CD14-positive monocyte (primary cell): ENCODE measurements around the gene PTK6. TPM values are rescaled to one million over a fixed set of nuclear protein-coding genes. Genes with fewer than 3 reads are reported as not detected.

Experiments used
- DNase-seq, 3 donors: peaks; one replicate each; pipeline ENCODE4 v3.0.0-alpha.2; 2011 to 2022
- H2AFZ ChIP-seq: 2 replicates; pipeline ENCODE4 v1.6.0; 2012; ENCODE audit warnings: mild to moderate bottlenecking, low read depth, low read length, inconsistent platforms; ENCODE audit not compliant: insufficient read depth, poor library complexity, severe bottlenecking
- H3K27ac ChIP-seq, 2 donors: 1 replicate in 1 of 2; 2 replicates in 1 of 2; pipeline ENCODE4 v1.5.1; 2012 to 2013; ENCODE audit warnings: low read length in 2 of 2, control low read depth in 1 of 2, inconsistent platforms in 1 of 2, low read depth in 1 of 2, mild to moderate bottlenecking in 1 of 2
- H3K27me3 ChIP-seq, 2 donors: one replicate each; pipeline versions ENCODE4 v1.6.0 to v1.6.1; 2011 to 2013; ENCODE audit warnings: low read length in 2 of 2; ENCODE audit not compliant: control insufficient read depth in 2 of 2, insufficient read depth in 2 of 2
- H3K36me3 ChIP-seq, 2 donors: replicated peaks in 1 of 2; 1 replicate in 1 of 2; 2 replicates in 1 of 2; pipeline versions ENCODE4 v1.5.1 to v1.6.1; 2012 to 2013; ENCODE audit warnings: low read length in 2 of 2, control low read depth in 1 of 2, inconsistent platforms in 1 of 2, mild to moderate bottlenecking in 1 of 2; ENCODE audit not compliant: insufficient read depth in 2 of 2, control insufficient read depth in 1 of 2
- H3K4me1 ChIP-seq, 2 donors: 1 replicate in 1 of 2; 2 replicates in 1 of 2; pipeline versions ENCODE4 v1.5.1 to v1.6.1; 2012 to 2013; ENCODE audit warnings: low read length in 2 of 2, control low read depth in 1 of 2, inconsistent platforms in 1 of 2, mild to moderate bottlenecking in 1 of 2, moderate library complexity in 1 of 2; ENCODE audit not compliant: insufficient read depth in 2 of 2, control insufficient read depth in 1 of 2
- H3K4me2 ChIP-seq: replicated peaks from 2 replicates; pipeline ENCODE3; 2012; ENCODE audit warnings: low read length, moderate library complexity, mild to moderate bottlenecking; ENCODE audit not compliant: poor library complexity, severe bottlenecking; ENCODE audit errors: extremely low read depth
- H3K4me3 ChIP-seq, 3 experiments: fragments of 200-600 bp in 1 of 3; sonication (generic) in 1 of 3; replicated peaks in 1 of 3; 1 replicate in 2 of 3; 2 replicates in 1 of 3; pipeline ENCODE4 v1.5.1; 2011 to 2013; ENCODE audit warnings: low read length in 3 of 3, mild to moderate bottlenecking in 3 of 3, control low read depth in 2 of 3, low read depth in 2 of 3, inconsistent platforms in 1 of 3, moderate library complexity in 1 of 3
- H3K79me2 ChIP-seq: 2 replicates; pipeline ENCODE4 v1.6.0; 2012; ENCODE audit warnings: mild to moderate bottlenecking, control low read depth, inconsistent platforms, low read length, moderate library complexity; ENCODE audit not compliant: insufficient read depth
- H3K9ac ChIP-seq: 2 replicates; pipeline ENCODE4 v1.6.0; 2017; ENCODE audit warnings: low read length, mild to moderate bottlenecking; ENCODE audit not compliant: insufficient read depth, poor library complexity, severe bottlenecking
- H3K9me3 ChIP-seq, 2 donors: replicated peaks in 1 of 2; 1 replicate in 1 of 2; 2 replicates in 1 of 2; pipeline versions ENCODE4 v1.5.1 to v1.6.1; 2012 to 2013; ENCODE audit warnings: low read length in 2 of 2, control low read depth in 1 of 2; ENCODE audit not compliant: control insufficient read depth in 1 of 2, insufficient read depth in 1 of 2
- H4K20me1 ChIP-seq: 2 replicates; pipeline ENCODE4 v1.6.0; 2012; ENCODE audit warnings: mild to moderate bottlenecking, low read length, control low read depth, moderate library complexity; ENCODE audit not compliant: insufficient read depth
- H3K27ac Mint-ChIP-seq, 7 donors: one replicate each; pipeline ENCODE4 v1.8.0; 2020; ENCODE audit warnings: mild to moderate bottlenecking in 7 of 7, mixed read lengths in 7 of 7, moderate library complexity in 6 of 7, inconsistent platforms in 2 of 7
- H3K27me3 Mint-ChIP-seq, 3 donors: one replicate each; pipeline ENCODE4 v1.8.0; 2021 to 2022; ENCODE audit warnings: low read depth in 3 of 3, mild to moderate bottlenecking in 3 of 3, mixed read lengths in 3 of 3, moderate library complexity in 3 of 3, inconsistent platforms in 1 of 3
- H3K36me3 Mint-ChIP-seq, 2 donors: one replicate each; pipeline ENCODE4 v1.8.0; 2020; ENCODE audit warnings: mixed read lengths in 2 of 2, inconsistent platforms in 1 of 2, mild to moderate bottlenecking in 1 of 2
- H3K4me1 Mint-ChIP-seq: one replicate; pipeline ENCODE4 v1.8.0; 2020; ENCODE audit warnings: mild to moderate bottlenecking, mixed read lengths
- H3K4me3 Mint-ChIP-seq, 2 donors: one replicate each; pipeline ENCODE4 v1.8.0; 2020; ENCODE audit warnings: mild to moderate bottlenecking in 2 of 2, mixed read lengths in 2 of 2, moderate library complexity in 1 of 2
- H3K9me3 Mint-ChIP-seq, 7 donors: one replicate each; pipeline ENCODE4 v1.8.0; 2020 to 2022; ENCODE audit warnings: mixed read lengths in 7 of 7, mild to moderate bottlenecking in 6 of 7, moderate library complexity in 6 of 7, inconsistent platforms in 2 of 7
- WGBS: methylation state at CpG from one replicate; pipeline ENCODE4 v1.1.5; 2013; ENCODE audit warnings: missing lambda C conversion rate; ENCODE audit not compliant: insufficient coverage; 5-methylcytosine and 5-hydroxymethylcytosine counted together
- intact Hi-C, 2 donors: fragments of 100-400 bp; cut with micrococcal nuclease; formaldehyde crosslinking; loops; one replicate each; pipeline versions ENCODE4 v1.15.0 to v1.15.1; 2023
- polyA plus RNA-seq, 3 donors: library from polyadenylated mRNA; depleted of rRNA in 1 of 3; unstranded in 2 of 3; stranded (reverse) in 1 of 3; fragments of 300-500 nt in 2 of 3; fragments of >200 nt in 1 of 3; fragmentation: Illumina TruSeq in 2 of 3; gene quantifications; 1 replicate in 2 of 3; 2 replicates in 1 of 3; pipeline ENCODE4 v1.2.3, GENCODE V29; 2012 to 2021
- TF ChIP-seq, protein P1 (sequence below): fragments of 200-600 bp; IDR thresholded peaks from one replicate; pipeline ENCODE4 v1.8.0; 2022; ENCODE audit warnings: antibody characterized with exemption, mild to moderate bottlenecking

PTK6 gene
- polyA plus RNA-seq, 3 donors: 0.66 to 4.1 (median 1.5) TPM

DNA sequence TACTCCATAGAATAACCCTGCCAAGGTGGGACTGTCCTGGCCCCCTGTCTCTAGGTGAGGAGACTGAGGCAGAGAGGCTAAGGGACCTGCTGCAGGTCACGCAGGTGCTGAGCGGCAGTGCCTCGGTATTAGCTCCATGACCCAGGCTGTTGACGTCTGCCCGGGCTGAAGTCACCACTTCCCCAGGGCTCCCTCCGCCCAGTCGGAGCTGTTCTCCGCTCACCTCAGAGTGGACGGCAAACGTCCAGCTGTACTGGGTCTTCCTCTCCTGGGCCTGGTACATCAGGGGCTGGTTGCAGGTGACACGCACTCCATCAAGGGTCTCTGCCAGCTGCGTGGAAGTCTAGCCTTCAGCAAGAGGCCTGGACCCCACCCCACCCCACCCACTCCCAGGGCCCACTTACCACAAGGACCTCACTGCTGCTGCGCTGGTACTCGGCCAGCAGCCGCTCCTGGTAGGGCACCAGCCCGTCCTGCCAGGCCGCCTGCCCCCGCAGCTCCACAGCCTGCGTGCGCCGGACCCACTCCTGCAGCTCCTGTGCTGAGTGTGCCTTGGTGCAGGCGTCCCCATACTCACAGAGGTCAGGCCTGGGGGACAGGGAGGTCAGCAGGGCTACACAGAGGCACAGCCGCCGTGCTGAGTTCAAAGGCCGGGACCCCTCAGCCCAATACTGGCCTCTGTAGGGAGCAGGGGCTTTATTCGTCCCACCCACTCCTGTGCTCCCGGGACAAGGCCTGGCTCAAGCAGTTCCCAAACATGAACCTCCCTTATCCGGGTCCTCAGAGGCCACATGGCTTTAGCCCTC, 33.3 kb upstream of the PTK6 start:
- H3K4me2 ChIP-seq: no peak overlapping the region
- intact Hi-C loops: loop anchor here in 1 of 2 donors (5.0 kb wide), 1 partner anchor 167 kb away; the partner anchor contains the start of genes LIME1 and SLC2A4RG

More for the DNA sequence above, 33.3 kb upstream of the PTK6 start:
- H3K9ac ChIP-seq: no peak overlapping the region
- peaks cover 0 to 62% of the 10 kb centered on the region in 2 donors for H3K27me3 ChIP-seq
- peaks cover 75% of the 10 kb centered on the region for H4K20me1 ChIP-seq
- peaks cover 4 to 23% (median 6%) of the 10 kb centered on the region in 7 donors for H3K9me3 Mint-ChIP-seq
- DNase-seq: no peak
- peaks cover 49 to 61% of the 10 kb centered on the region in 2 donors for H3K4me1 ChIP-seq
- H3K4me3 ChIP-seq: no peak overlapping the region
- peaks cover 32% of the 10 kb centered on the region for H3K4me1 Mint-ChIP-seq
- H3K36me3 ChIP-seq: peaks cover 15 to 26% of the 10 kb centered on the region in 2 donors
- H3K9me3 ChIP-seq: peaks cover 5 to 8% of the 10 kb centered on the region in 2 donors
- H3K27me3 Mint-ChIP-seq: peaks cover 23 to 68% (median 36%) of the 10 kb centered on the region in 3 donors
- H3K4me3 Mint-ChIP-seq: peak overlapping the region in 1 of 2 donors; percentile 48
- peaks cover 7% of the 10 kb centered on the region for H3K79me2 ChIP-seq
- peaks cover 11 to 19% of the 10 kb centered on the region in 2 donors for H3K36me3 Mint-ChIP-seq
- no peak overlapping the region for H3K27ac ChIP-seq
- WGBS: 95% methylated on average over 26 of the region's 28 CpGs
- TF ChIP-seq, protein P1, sequence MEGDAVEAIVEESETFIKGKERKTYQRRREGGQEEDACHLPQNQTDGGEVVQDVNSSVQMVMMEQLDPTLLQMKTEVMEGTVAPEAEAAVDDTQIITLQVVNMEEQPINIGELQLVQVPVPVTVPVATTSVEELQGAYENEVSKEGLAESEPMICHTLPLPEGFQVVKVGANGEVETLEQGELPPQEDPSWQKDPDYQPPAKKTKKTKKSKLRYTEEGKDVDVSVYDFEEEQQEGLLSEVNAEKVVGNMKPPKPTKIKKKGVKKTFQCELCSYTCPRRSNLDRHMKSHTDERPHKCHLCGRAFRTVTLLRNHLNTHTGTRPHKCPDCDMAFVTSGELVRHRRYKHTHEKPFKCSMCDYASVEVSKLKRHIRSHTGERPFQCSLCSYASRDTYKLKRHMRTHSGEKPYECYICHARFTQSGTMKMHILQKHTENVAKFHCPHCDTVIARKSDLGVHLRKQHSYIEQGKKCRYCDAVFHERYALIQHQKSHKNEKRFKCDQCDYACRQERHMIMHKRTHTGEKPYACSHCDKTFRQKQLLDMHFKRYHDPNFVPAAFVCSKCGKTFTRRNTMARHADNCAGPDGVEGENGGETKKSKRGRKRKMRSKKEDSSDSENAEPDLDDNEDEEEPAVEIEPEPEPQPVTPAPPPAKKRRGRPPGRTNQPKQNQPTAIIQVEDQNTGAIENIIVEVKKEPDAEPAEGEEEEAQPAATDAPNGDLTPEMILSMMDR: no peak
- no peak overlapping the region for H3K27ac Mint-ChIP-seq
- no peak overlapping the region for H2AFZ ChIP-seq
